HUDEP-2 (cell line): ENCODE data around the gene RSRC2.

Experiments used
- DNase-seq, 76 experiments: peaks; one replicate each; lab custom pipeline; 2025; ENCODE audit not compliant: unreplicated experiment in 76 of 76; lab: John Stamatoyannopoulos, UW

RSRC2 gene

DNA sequence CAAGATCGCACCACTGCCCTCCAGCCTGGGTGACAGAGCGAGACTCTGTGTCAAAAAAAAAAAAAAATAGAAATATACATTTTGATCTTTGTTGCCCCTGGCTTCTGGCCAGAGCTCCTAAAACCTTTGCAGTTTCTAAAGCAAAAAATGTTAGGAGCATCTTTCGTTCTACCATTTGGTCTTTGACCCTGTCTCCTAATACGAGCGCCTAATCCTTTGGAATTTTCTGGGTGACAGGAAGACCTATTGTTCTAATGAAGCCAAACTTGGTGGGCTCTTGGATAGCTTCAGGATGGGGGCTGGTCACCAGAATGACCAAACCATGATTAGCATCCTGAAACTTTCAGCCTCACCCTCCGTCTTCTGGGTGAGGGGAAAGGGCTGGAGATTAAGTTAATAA is 72.0 kb downstream of the RSRC2 start:
- no peak for DNase-seq

DNA sequence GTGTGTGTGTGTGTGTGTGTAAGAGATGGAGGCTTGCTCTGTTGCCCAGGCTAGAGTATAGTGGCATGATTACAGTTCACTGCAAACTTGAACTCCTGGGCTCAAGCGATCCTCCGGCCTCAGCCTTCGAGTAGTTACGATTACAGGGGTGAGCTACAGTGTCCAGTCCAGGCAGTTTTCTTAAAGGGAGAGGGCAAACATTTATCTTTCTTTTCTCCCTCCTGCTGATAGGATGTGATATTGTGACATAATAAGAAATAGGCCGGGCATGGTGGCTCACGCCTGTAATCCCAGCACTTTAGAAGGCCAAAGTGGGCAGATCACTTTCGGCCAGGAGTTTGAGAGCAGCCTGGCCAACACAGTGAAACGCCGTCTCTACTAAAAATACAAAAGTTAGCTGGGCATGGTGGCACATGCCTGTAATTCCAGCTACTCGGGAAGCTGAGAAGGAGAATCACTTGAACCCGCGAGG is 72.5 kb downstream of the RSRC2 start:
- DNase-seq: no peak
